OCI-LY3 (cell line): ENCODE data around the gene ZBTB16.

ENCODE experiments used
- EZH2phosphoT487 ChIP-seq: fragments of 200-600 bp; shearing (Covaris generic); IDR thresholded peaks from 2 replicates; pipeline ENCODE4 v1.6.1; 2018; ENCODE audit warnings: antibody characterized with exemption, mixed run types, low read depth
- TF ChIP-seq, protein P1 (sequence below): fragments of 200-600, 300-600 bp; sonication (generic); IDR thresholded peaks from 2 replicates; pipeline ENCODE4 v1.5.1; 2014; ENCODE audit warnings: antibody characterized with exemption, low read length, low read depth

DNA sequence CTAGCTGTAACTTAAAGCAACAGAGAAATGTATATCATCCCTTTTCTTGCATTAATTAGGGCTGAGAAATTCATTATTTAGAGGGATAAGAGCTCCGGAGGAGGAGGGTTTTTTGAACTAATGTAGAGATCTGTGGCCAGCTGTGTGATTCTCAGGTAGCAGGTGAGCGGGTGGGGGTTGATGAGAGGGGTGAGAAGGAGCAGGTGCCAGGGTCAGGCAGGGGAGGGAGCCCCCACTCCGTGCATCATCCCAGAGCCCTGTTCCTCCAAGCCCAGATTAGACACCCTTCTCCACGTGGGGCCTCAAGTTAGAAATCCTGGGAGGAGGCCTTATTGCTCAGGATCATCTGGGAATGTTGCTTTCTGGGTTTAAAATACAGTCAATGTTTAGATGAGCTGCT, 24.9 kb downstream of the ZBTB16 start:
- TF ChIP-seq, protein P1, sequence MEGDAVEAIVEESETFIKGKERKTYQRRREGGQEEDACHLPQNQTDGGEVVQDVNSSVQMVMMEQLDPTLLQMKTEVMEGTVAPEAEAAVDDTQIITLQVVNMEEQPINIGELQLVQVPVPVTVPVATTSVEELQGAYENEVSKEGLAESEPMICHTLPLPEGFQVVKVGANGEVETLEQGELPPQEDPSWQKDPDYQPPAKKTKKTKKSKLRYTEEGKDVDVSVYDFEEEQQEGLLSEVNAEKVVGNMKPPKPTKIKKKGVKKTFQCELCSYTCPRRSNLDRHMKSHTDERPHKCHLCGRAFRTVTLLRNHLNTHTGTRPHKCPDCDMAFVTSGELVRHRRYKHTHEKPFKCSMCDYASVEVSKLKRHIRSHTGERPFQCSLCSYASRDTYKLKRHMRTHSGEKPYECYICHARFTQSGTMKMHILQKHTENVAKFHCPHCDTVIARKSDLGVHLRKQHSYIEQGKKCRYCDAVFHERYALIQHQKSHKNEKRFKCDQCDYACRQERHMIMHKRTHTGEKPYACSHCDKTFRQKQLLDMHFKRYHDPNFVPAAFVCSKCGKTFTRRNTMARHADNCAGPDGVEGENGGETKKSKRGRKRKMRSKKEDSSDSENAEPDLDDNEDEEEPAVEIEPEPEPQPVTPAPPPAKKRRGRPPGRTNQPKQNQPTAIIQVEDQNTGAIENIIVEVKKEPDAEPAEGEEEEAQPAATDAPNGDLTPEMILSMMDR, result no peak
- no peak for TF ChIP-seq EZH2phosphoT487
